Kidney (tissue), 14 donors: ENCODE results near the gene CCSER1. TPM values are rescaled to one million over a fixed set of nuclear protein-coding genes. Genes with fewer than 3 reads are reported as not detected.

ENCODE experiments used
- DNase-seq, 5 donors: peaks; one replicate each; pipeline ENCODE4 v3.0.0-alpha.2; 2013 to 2020
- FAIRE-seq: peaks from 2 replicates; lab custom pipeline; 2012; peaks lifted over from hg19 to GRCh38; lab: Jason Lieb, UNC
- H3K27ac ChIP-seq, 2 donors: one replicate each; pipeline ENCODE4 v1.7.0; 2013; ENCODE audit warnings: low read depth in 2 of 2, low read length in 2 of 2, inconsistent platforms in 1 of 2
- H3K27me3 ChIP-seq: one replicate; pipeline ENCODE4 v1.7.1; 2013; ENCODE audit warnings: low read length, inconsistent platforms; ENCODE audit not compliant: control insufficient read depth, insufficient read depth
- H3K36me3 ChIP-seq, 3 donors: one replicate each; pipeline versions ENCODE4 v1.7.0 to v1.7.1; 2013; ENCODE audit warnings: low read length in 3 of 3, control low read depth in 1 of 3, inconsistent platforms in 1 of 3; ENCODE audit not compliant: insufficient read depth in 3 of 3, control insufficient read depth in 2 of 3
- H3K4me1 ChIP-seq, 3 donors: one replicate each; pipeline versions ENCODE4 v1.7.0 to v1.7.1; 2013; ENCODE audit warnings: low read length in 3 of 3, inconsistent platforms in 1 of 3, low read depth in 1 of 3; ENCODE audit not compliant: control insufficient read depth in 2 of 3, insufficient read depth in 2 of 3
- H3K4me3 ChIP-seq, 3 donors: one replicate each; pipeline versions ENCODE4 v1.7.0 to v1.8.1; 2013; ENCODE audit warnings: low read length in 3 of 3, control low read depth in 1 of 3, inconsistent platforms in 1 of 3
- H3K9ac ChIP-seq, 3 donors: one replicate each; pipeline versions ENCODE4 v1.7.0 to v1.7.1; 2013; ENCODE audit warnings: low read length in 3 of 3, control low read depth in 1 of 3, inconsistent platforms in 1 of 3
- H3K9me3 ChIP-seq, 3 donors: one replicate each; pipeline versions ENCODE4 v1.7.0 to v1.7.1; 2013; ENCODE audit warnings: low read length in 3 of 3, control low read depth in 1 of 3, inconsistent platforms in 1 of 3; ENCODE audit not compliant: control insufficient read depth in 2 of 3, insufficient read depth in 1 of 3
- intact Hi-C: fragments of 100-400 bp; cut with DNase I; formaldehyde crosslinking; loops from one replicate; pipeline ENCODE4 v1.11.1; 2022
- polyA plus RNA-seq: library from polyadenylated mRNA; stranded (reverse); fragments of 350-450 nt; fragmentation: Illumina TruSeq; extraction: RNeasy Lipid Tissue Mini Kit (QIAGEN cat#74804); gene quantifications from one replicate; pipeline ENCODE4 v1.2.3, GENCODE V29; 2014; ENCODE audit warnings: low read depth, low replicate concordance; ENCODE audit not compliant: insufficient read depth
- total RNA-seq: library from RNA; stranded (reverse); fragmentation: NEBNext Ultra II Directional; extraction: Animal tissue kit (Norgen Biotek cat#: 25700); gene quantifications from one replicate; pipeline ENCODE4 v1.2.1, GENCODE V29; 2021
- TF ChIP-seq, protein P1 (sequence below): IDR thresholded peaks from 3 replicates; pipeline ENCODE4 v1.5.1; 2012; ENCODE audit warnings: mild to moderate bottlenecking, moderate library complexity, borderline replicate concordance; ENCODE audit not compliant: insufficient read depth; ENCODE audit errors: extremely low read depth
- donor health status: control.
- donor health status: control.
- donor health status: control.
- donor health status: control.
- donor health status: control.
- donor health status: DM: yes; HTN: yes; CAD: no.
- donor health status: Normal renal cell carcinoma (clear cell type).

CCSER1 gene
- total and polyA plus RNA-seq, 2 donors from 2014 or later: 4.2 to 26.8 TPM

DNA sequence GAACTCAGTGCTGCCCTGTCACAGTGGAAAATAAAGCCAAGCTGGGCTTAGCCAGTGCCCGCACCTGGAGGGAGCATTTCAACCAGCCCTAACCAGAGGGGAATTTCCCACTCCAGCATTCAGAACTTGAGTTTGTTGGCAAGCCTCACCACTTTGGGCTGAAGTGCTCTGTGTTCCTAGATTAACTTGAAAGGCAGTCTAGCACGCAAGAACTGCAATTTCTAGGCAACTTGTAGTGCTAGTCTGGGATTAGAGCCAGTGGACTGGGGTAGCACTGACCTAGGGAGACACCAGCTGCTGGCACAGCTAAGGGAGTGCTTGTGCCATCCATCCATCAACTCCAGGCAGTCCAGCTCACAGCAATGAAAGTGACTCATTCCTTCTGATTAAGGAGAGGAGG, 1115.9 kb downstream of the CCSER1 start:
- no peak for DNase-seq
- no peak for FAIRE-seq
- TF ChIP-seq, protein P1, sequence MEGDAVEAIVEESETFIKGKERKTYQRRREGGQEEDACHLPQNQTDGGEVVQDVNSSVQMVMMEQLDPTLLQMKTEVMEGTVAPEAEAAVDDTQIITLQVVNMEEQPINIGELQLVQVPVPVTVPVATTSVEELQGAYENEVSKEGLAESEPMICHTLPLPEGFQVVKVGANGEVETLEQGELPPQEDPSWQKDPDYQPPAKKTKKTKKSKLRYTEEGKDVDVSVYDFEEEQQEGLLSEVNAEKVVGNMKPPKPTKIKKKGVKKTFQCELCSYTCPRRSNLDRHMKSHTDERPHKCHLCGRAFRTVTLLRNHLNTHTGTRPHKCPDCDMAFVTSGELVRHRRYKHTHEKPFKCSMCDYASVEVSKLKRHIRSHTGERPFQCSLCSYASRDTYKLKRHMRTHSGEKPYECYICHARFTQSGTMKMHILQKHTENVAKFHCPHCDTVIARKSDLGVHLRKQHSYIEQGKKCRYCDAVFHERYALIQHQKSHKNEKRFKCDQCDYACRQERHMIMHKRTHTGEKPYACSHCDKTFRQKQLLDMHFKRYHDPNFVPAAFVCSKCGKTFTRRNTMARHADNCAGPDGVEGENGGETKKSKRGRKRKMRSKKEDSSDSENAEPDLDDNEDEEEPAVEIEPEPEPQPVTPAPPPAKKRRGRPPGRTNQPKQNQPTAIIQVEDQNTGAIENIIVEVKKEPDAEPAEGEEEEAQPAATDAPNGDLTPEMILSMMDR: no peak

DNA sequence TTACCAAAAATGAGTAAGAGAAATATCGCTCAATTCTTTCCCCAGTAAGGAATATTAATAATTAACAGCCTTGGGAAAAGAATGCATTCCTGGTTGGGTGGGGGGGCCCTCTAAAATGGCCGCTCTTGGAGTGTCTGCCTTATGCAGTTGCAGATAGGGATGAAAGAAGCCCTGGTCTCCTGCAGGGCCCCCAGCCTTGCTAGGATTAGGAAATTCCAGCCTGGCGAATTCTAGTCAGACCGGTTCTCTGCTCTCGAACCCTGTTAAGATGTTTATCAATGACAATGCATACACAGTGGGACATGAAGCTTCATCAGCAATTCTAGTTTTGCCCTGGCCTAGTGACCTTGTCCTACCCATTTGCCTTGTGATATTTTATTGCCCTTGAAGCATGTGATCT, 1128.8 kb downstream of the CCSER1 start:
- Histone ChIP-seq H3K36me3 (no peaks in the 10 kb centered on the region), H3K9ac (no peak overlapping the region), H3K27ac (no peak overlapping the region), H3K4me3 (no peak overlapping the region), H3K27me3 (no peaks in the 10 kb centered on the region), H3K9me3 (no peaks in the 10 kb centered on the region), H3K4me1 (no peaks in the 10 kb centered on the region)
- intact Hi-C loops: no loop called here
- FAIRE-seq (no peak), DNase-seq (no peak)
- TF ChIP-seq, protein P1: no peak

More for the DNA sequence above, 1115.9 kb downstream of the CCSER1 start:
- intact Hi-C loops: no loop called here
- no peaks in the 10 kb centered on the region for H3K4me1 ChIP-seq
- H3K9ac ChIP-seq: no peak overlapping the region
- H3K27ac ChIP-seq: no peak overlapping the region
- no peaks in the 10 kb centered on the region for H3K36me3 ChIP-seq
- H3K4me3 ChIP-seq: no peak overlapping the region
- H3K9me3 ChIP-seq: no peaks in the 10 kb centered on the region
- no peaks in the 10 kb centered on the region for H3K27me3 ChIP-seq

DNA sequence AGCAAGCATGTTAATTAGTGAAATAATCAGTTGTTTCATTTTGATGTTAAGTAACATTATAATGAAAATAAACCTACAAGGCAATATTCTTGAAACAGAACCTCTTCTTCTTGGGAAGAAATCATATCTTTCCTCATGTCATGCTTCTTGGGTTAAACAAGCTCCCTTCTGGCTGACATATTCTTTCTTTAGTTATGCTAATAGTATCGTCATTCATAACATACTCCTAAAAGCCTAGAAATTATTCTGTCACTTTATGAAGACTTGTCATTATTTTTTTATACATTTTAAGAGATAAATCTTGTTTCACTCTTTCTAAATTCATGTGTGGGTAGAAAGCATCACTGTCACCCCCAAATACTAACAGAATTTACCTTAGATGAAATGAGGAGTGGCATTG, 1129.6 kb downstream of the CCSER1 start:
- Histone ChIP-seq H3K36me3 (no peaks in the 10 kb centered on the region), H3K27ac (no peak overlapping the region), H3K9me3 (no peaks in the 10 kb centered on the region), H3K4me1 (no peaks in the 10 kb centered on the region), H3K4me3 (no peak overlapping the region), H3K27me3 (no peaks in the 10 kb centered on the region), H3K9ac (no peak overlapping the region)
- intact Hi-C loops: no loop called here
- TF ChIP-seq, protein P1: no peak
- FAIRE-seq (no peak), DNase-seq (no peak)

DNA sequence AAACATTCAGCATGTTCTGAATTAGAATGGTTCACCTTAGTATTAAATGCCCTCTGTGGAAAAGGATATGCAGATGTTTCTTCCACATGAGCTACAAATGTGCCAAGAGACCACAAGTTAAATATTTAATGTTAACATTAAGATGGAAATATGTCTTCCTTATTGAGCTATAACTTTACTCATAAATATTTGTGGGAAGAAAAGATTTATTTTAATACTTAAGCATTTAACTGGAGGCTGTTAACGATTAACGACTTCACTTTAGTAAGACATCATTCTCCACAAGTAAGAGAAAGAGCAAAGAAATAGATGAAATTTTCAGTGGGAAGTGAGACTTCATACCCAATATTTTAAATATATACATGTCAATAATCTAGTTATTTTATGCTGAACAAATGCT, 1130.5 kb downstream of the CCSER1 start:
- FAIRE-seq (no peak), DNase-seq (no peak)
- no peaks in the 10 kb centered on the region for H3K27me3 ChIP-seq
- intact Hi-C loops: no loop called here
- no peaks in the 10 kb centered on the region for H3K9me3 ChIP-seq
- no peak overlapping the region for H3K9ac ChIP-seq
- TF ChIP-seq, protein P1: no peak
- no peaks in the 10 kb centered on the region for H3K36me3 ChIP-seq
- no peak overlapping the region for H3K4me3 ChIP-seq
- no peaks in the 10 kb centered on the region for H3K4me1 ChIP-seq
- no peak overlapping the region for H3K27ac ChIP-seq
